Rectal smooth muscle tissue (tissue), 1 donor: ENCODE measurements around the gene ASCC3.

Experiments used
- H3K27ac ChIP-seq: one replicate; pipeline ENCODE4 v1.7.0; 2013; ENCODE audit warnings: low read depth, low read length, inconsistent platforms
- H3K27me3 ChIP-seq: one replicate; pipeline ENCODE4 v1.7.0; 2013; ENCODE audit warnings: low read length; ENCODE audit not compliant: control insufficient read depth, insufficient read depth
- H3K36me3 ChIP-seq: one replicate; pipeline ENCODE4 v1.7.0; 2013; ENCODE audit warnings: low read length; ENCODE audit not compliant: control insufficient read depth, insufficient read depth
- H3K4me1 ChIP-seq: one replicate; pipeline ENCODE4 v1.7.0; 2013; ENCODE audit warnings: low read length; ENCODE audit not compliant: control insufficient read depth, insufficient read depth
- H3K4me3 ChIP-seq: one replicate; pipeline ENCODE4 v1.7.0; 2013; ENCODE audit warnings: low read length
- H3K9ac ChIP-seq: one replicate; pipeline ENCODE4 v1.7.0; 2013; ENCODE audit warnings: low read length

ASCC3 gene

DNA sequence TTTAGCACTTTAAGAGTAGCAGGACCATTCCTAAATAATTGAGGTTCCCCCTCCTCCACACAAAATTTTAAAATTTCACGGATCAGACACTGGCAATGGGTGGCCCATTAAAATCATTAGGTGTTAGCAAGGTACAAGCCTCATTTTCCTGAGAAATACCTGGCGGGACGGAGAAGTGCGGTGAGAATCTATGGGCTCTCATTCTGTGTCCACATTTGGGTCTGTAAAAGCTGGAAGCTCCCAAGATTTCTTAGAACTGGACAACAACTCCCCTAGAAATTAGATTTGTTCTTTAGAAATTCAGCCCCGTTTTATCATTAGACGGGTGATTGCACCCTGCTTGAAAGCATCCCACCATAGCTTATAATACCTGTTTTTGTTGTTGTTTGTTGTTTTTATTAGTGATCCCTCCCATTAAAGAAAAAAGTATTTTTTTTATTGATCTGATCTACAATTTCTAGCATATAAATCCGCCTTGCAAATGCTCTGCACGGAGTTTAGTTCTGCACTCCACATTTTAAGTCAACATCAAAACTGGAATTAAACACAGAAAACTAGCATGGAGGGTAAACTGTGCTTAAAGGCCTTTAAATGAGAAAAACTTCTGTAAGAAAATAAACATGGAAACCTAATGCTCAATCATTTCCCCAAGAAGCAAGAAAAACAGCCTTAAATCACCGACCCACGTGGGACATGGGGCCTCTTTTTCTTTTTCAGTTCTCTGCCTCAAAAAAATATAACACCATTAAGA, 422.1 kb downstream of the ASCC3 start:
- Histone ChIP-seq H3K36me3 (no peaks in the 10 kb centered on the region), H3K9ac (no peak overlapping the region), H3K27me3 (peaks cover 61% of the 10 kb centered on the region), H3K4me1 (no peaks in the 10 kb centered on the region), H3K27ac (no peak overlapping the region), H3K4me3 (no peak overlapping the region)
